Tibial nerve (tissue), 4 donors: ENCODE results near the gene COL9A2. TPM values are rescaled to one million over a fixed set of nuclear protein-coding genes. Genes with fewer than 3 reads are reported as not detected.

Experiments used
- DNase-seq, 2 donors: peaks; one replicate each; pipeline ENCODE4 v3.0.0-alpha.2; 2019; ENCODE audit warnings: low spot score in 2 of 2
- H3K27ac ChIP-seq, 4 donors: fragments of 200-600 bp; sonication (generic) in 3 of 4; one replicate each; pipeline ENCODE4 v1.5.1; 2017 to 2019; ENCODE audit warnings: mild to moderate bottlenecking in 1 of 4
- H3K27me3 ChIP-seq, 2 donors: fragments of 200-600 bp; sonication (generic) in 1 of 2; one replicate each; pipeline versions ENCODE4 v1.5.1 to v1.6.0; 2017 to 2019
- H3K36me3 ChIP-seq, 3 donors: fragments of 200-600 bp; sonication (generic); one replicate each; pipeline ENCODE4 v1.5.1; 2018 to 2019
- H3K4me1 ChIP-seq, 4 donors: fragments of 200-600 bp; sonication (generic) in 3 of 4; one replicate each; pipeline ENCODE4 v1.5.1; 2017 to 2019
- H3K4me3 ChIP-seq, 4 donors: fragments of 200-600 bp; sonication (generic) in 3 of 4; one replicate each; pipeline ENCODE4 v1.5.1; 2017 to 2019; ENCODE audit warnings: mild to moderate bottlenecking in 1 of 4, moderate library complexity in 1 of 4
- H3K9me3 ChIP-seq, 4 donors: fragments of 200-600 bp; sonication (generic) in 3 of 4; one replicate each; pipeline ENCODE4 v1.5.1; 2017 to 2019
- EP300 ChIP-seq, 2 donors: sonication (generic); formaldehyde crosslinking; IDR thresholded peaks; one replicate each; pipeline ENCODE4 v1.6.1; 2017; ENCODE audit warnings: antibody characterized with exemption in 2 of 2, mild to moderate bottlenecking in 1 of 2
- POLR2A ChIP-seq, 2 donors: fragments of 450-650 bp; IDR thresholded peaks; one replicate each; pipeline ENCODE4 v1.6.1; 2017; ENCODE audit warnings: antibody characterized with exemption in 2 of 2, mild to moderate bottlenecking in 2 of 2, moderate library complexity in 2 of 2
- WGBS, 2 donors: methylation state at CpG; one replicate each; pipeline ENCODE4 v1.1.5; 2018; 5-methylcytosine and 5-hydroxymethylcytosine counted together
- total RNA-seq, 4 donors: library from RNA; depleted of rRNA; stranded (reverse); fragments of >200 nt; gene quantifications; one replicate each; pipeline ENCODE4 v1.1.0, GENCODE V29; 2016
- TF ChIP-seq, protein P1 (sequence below), 5 experiments: fragments of 200-600 bp in 3 of 5; fragments of 450-650 bp in 2 of 5; sonication (generic) in 3 of 5; IDR thresholded peaks; one replicate each; pipeline ENCODE4 v1.5.1; 2016 to 2019; ENCODE audit warnings: antibody characterized with exemption in 5 of 5, mild to moderate bottlenecking in 3 of 5, moderate library complexity in 2 of 5

Gene COL9A2
- total RNA-seq, 4 donors from 2014 or later = 3.3 to 8.8 (median 7.0) TPM

GRCh38 chr1:40318476-40318875 lies 1.4 kb upstream of the COL9A2 start:
- DNase-seq = no peak
- TF ChIP-seq EP300 (IDR thresholded peaks at IDR 0.05) = no peak
- TF ChIP-seq POLR2A (IDR thresholded peaks at IDR 0.05) = no peak
- Histone ChIP-seq H3K9me3 (no peaks in the 10 kb centered on the region), H3K27ac (no peak overlapping the region), H3K27me3 (peaks cover 0 to 27% of the 10 kb centered on the region in 2 donors), H3K4me1 (peaks cover 0 to 31% (median 13%) of the 10 kb centered on the region in 4 donors), H3K4me3 (no peak overlapping the region), H3K36me3 (no peaks in the 10 kb centered on the region)
- WGBS, 2 donors = 92% methylated on average over 4 of the region's 4 CpGs

DNA sequence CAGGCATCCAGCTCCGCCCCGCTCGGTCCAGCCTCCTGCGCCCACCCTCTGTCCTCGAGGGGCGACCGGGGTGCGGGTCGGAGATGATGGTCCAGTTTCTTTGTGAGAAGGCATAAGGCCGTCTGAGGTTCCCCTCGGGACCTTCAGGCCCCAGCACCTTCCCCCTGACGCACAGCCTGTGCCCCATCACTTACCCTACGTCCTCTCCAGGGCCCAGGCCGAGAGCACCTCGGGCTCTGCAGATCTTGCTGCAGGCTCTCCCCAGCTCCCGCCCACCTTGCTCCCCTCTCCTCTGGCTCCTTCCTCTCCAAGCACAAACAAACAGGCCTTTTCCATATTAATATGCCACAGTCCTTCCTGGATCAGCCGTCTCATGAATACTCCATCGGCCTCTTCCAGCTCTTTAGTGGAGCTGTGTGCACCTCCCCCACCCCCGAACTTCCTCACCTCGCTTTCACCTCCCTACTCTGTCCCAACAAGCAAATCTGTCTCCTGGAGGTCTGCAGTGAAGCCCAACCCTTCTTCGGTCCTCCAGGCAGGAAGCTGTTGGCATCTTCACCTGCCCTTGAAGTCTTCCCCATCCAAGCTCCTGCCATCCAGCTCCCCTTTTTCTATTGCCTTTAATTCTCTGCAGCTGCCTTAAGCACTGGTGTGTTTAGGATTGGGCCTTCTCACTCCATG lies 448 bp upstream of the COL9A2 start:
- TF ChIP-seq POLR2A (IDR thresholded peaks at IDR 0.05) = no peak
- TF ChIP-seq EP300 (IDR thresholded peaks at IDR 0.05) = no peak
- TF ChIP-seq, protein P1, sequence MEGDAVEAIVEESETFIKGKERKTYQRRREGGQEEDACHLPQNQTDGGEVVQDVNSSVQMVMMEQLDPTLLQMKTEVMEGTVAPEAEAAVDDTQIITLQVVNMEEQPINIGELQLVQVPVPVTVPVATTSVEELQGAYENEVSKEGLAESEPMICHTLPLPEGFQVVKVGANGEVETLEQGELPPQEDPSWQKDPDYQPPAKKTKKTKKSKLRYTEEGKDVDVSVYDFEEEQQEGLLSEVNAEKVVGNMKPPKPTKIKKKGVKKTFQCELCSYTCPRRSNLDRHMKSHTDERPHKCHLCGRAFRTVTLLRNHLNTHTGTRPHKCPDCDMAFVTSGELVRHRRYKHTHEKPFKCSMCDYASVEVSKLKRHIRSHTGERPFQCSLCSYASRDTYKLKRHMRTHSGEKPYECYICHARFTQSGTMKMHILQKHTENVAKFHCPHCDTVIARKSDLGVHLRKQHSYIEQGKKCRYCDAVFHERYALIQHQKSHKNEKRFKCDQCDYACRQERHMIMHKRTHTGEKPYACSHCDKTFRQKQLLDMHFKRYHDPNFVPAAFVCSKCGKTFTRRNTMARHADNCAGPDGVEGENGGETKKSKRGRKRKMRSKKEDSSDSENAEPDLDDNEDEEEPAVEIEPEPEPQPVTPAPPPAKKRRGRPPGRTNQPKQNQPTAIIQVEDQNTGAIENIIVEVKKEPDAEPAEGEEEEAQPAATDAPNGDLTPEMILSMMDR (IDR thresholded peaks at IDR 0.05) = no peak
- peaks cover 0 to 27% of the 10 kb centered on the region in 2 donors for H3K27me3 ChIP-seq
- 32 to 40% methylated on average over 21 of the region's 21 CpGs for WGBS, 2 donors
- peak overlapping the region in 3 of 4 donors; percentile 35 to 48 (median 46) for H3K4me3 ChIP-seq
- no peaks in the 10 kb centered on the region for H3K9me3 ChIP-seq
- no peaks in the 10 kb centered on the region for H3K36me3 ChIP-seq
- DNase-seq = no peak
- H3K27ac ChIP-seq = peak overlapping the region in 2 of 4 donors; percentile 55 to 62
- peaks cover 0 to 31% (median 15%) of the 10 kb centered on the region in 4 donors for H3K4me1 ChIP-seq

GRCh38 chr1:40315795-40316594 lies 1.1 kb downstream of the COL9A2 start:
- TF ChIP-seq, protein P1 (IDR thresholded peaks at IDR 0.05) = no peak
- TF ChIP-seq POLR2A (IDR thresholded peaks at IDR 0.05) (no peak), EP300 (IDR thresholded peaks at IDR 0.05) (no peak)
- 2% methylated on average over 26 to 32 of the region's 41 CpGs for WGBS, 2 donors
- DNase-seq = no peak
- H3K36me3 ChIP-seq = no peaks in the 10 kb centered on the region
- peaks cover 0 to 27% of the 10 kb centered on the region in 2 donors for H3K27me3 ChIP-seq
- H3K4me3 ChIP-seq = peak overlapping the region; percentile 24 to 48 (median 40)
- H3K27ac ChIP-seq = peak overlapping the region; percentile 0 to 62 (median 42)
- H3K9me3 ChIP-seq = no peaks in the 10 kb centered on the region
- peaks cover 0 to 31% (median 16%) of the 10 kb centered on the region in 4 donors for H3K4me1 ChIP-seq

- H3K9me3 ChIP-seq = no peaks in the 10 kb centered on the region
- H3K4me3 ChIP-seq = peak overlapping the region; percentile 24 to 48 (median 40)
- no peaks in the 10 kb centered on the region for H3K36me3 ChIP-seq
- H3K27ac ChIP-seq = peak overlapping the region; percentile 0 to 73 (median 46)
- peaks cover 0 to 31% (median 16%) of the 10 kb centered on the region in 4 donors for H3K4me1 ChIP-seq
- H3K27me3 ChIP-seq = peaks cover 0 to 27% of the 10 kb centered on the region in 2 donors
- WGBS, 2 donors = 1 to 3% methylated on average over 20 to 33 of the region's 42 CpGs
- DNase-seq = peak; percentile 67 to 77
- TF ChIP-seq, protein P1 (IDR thresholded peaks at IDR 0.05) = peak; percentile 92 to 97 (median 94)
- TF ChIP-seq EP300 (IDR thresholded peaks at IDR 0.05) (peak in 1 of 2 donors; percentile 47), POLR2A (IDR thresholded peaks at IDR 0.05) (peak in 1 of 2 donors; percentile 38)
Observed at GRCh38 chr1:40315239-40315794, 1.8 kb downstream of the COL9A2 start.

DNA sequence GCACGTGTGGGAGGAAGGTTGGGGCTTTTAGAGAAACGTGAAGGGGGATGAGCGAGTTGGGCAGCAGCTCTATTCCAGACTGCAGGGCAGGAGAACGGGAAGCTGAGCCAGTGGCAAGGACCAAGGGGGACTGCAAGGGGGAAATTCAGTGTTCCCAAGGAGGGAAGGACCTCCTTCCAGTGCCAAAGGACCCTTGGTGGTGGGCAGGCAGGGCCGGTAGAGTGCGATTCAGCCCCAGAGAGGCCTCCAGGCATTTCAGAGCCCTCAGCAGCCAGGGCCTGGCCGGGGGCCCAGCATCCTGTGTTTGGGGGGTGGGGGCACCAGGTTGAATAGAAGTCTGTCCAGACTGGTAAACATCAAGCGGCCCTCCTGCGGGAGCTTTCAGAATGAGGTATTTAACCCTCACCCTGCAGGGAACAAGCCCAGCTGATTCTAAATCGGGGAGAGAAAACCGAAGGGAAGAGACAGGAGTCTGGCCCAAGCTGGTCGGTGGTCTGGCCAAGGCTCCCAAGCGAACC lies 2.3 kb downstream of the COL9A2 start:
- peaks cover 0 to 31% (median 16%) of the 10 kb centered on the region in 4 donors for H3K4me1 ChIP-seq
- H3K36me3 ChIP-seq = no peaks in the 10 kb centered on the region
- DNase-seq = no peak
- H3K27ac ChIP-seq = peak overlapping the region in 2 of 4 donors; percentile 62 to 73
- TF ChIP-seq POLR2A (IDR thresholded peaks at IDR 0.05) (no peak), EP300 (IDR thresholded peaks at IDR 0.05) (no peak)
- TF ChIP-seq, protein P1 (IDR thresholded peaks at IDR 0.05) = no peak
- 32 to 39% methylated on average over 12 to 13 of the region's 13 CpGs for WGBS, 2 donors
- H3K9me3 ChIP-seq = no peaks in the 10 kb centered on the region
- H3K4me3 ChIP-seq = peak overlapping the region; percentile 12 to 48 (median 35)
- H3K27me3 ChIP-seq = peaks cover 0 to 27% of the 10 kb centered on the region in 2 donors
